Stomach (tissue), 9 donors: ENCODE measurements around the gene OTOGL. TPM values are rescaled to one million over a fixed set of nuclear protein-coding genes. Genes with fewer than 3 reads are reported as not detected.

Experiments used
- DNase-seq, 2 donors: peaks; one replicate each; pipeline versions ENCODE4 v3.0.0 to v3.0.0-alpha.2; 2013 to 2019
- H3K27ac ChIP-seq, 5 donors: fragments of 200-600 bp in 4 of 5; sonication (generic) in 4 of 5; one replicate each; pipeline ENCODE4 v1.5.1; 2013 to 2019; ENCODE audit warnings: mild to moderate bottlenecking in 1 of 5, moderate library complexity in 1 of 5
- H3K27me3 ChIP-seq, 3 donors: fragments of 200-600 bp; sonication (generic); one replicate each; pipeline ENCODE4 v1.5.1; 2017 to 2019; ENCODE audit warnings: mixed run types in 1 of 3
- H3K36me3 ChIP-seq, 4 donors: fragments of 200-600 bp; sonication (generic); 1 replicate in 3 of 4; 2 replicates in 1 of 4; pipeline ENCODE4 v1.5.1; 2016 to 2019
- H3K4me1 ChIP-seq, 4 donors: fragments of 200-600 bp; sonication (generic); one replicate each; pipeline ENCODE4 v1.5.1; 2016 to 2019
- H3K4me3 ChIP-seq, 4 donors: fragments of 200-600 bp; sonication (generic) in 3 of 4; one replicate each; pipeline ENCODE4 v1.5.1; 2016 to 2019; ENCODE audit warnings: mild to moderate bottlenecking in 1 of 4
- H3K9me3 ChIP-seq, 4 donors: fragments of 200-600 bp; sonication (generic); one replicate each; pipeline ENCODE4 v1.5.1; 2016 to 2019
- CTCF ChIP-seq, 7 experiments: fragments of 450-650 bp in 4 of 7; fragments of 200-600 bp in 3 of 7; sonication (generic) in 3 of 7; IDR thresholded peaks; one replicate each; pipeline ENCODE4 v1.5.1; 2016 to 2019; ENCODE audit warnings: antibody characterized with exemption in 7 of 7, control low read depth in 2 of 7, mild to moderate bottlenecking in 1 of 7
- EP300 ChIP-seq: sonication (generic); formaldehyde crosslinking; IDR thresholded peaks from one replicate; pipeline ENCODE4 v1.6.1; 2017; ENCODE audit warnings: antibody characterized with exemption
- POLR2A ChIP-seq, 4 donors: fragments of 450-650 bp; IDR thresholded peaks; one replicate each; pipeline ENCODE4 v1.6.1; 2016; ENCODE audit warnings: antibody characterized with exemption in 4 of 4, control low read depth in 2 of 4, mild to moderate bottlenecking in 1 of 4, moderate library complexity in 1 of 4
- POLR2AphosphoS5 ChIP-seq, 3 donors: sonication (generic); formaldehyde crosslinking; IDR thresholded peaks; one replicate each; pipeline ENCODE4 v1.6.1; 2016; ENCODE audit warnings: antibody characterized with exemption in 3 of 3
- WGBS, 5 donors: extraction: QIAGEN DNeasy Blood & Tissue Kit in 3 of 5; methylation state at CpG; one replicate each; pipeline versions ENCODE4 v1.1.5 to v1.1.7; 2013 to 2018; 5-methylcytosine and 5-hydroxymethylcytosine counted together
- intact Hi-C: fragments of 100-400 bp; cut with DNase I; formaldehyde crosslinking; loops from one replicate; pipeline ENCODE4 v1.15.1; 2023; ENCODE audit warnings: low total_unique reads
- polyA plus RNA-seq, 3 donors: library from polyadenylated mRNA; stranded (reverse); fragments of 200-250 nt; gene quantifications; one replicate each; pipeline ENCODE4 v1.2.3, GENCODE V29; 2013
- total RNA-seq, 5 donors: library from RNA; depleted of rRNA; stranded (reverse); fragments of >200 nt; gene quantifications; one replicate each; pipeline versions ENCODE4 v1.1.0 to v1.2.3, GENCODE V29; 2014 to 2016
- donor health status: healthy with polysubstance abuse.
- donor health status: Bipolar disorder and iron deficiency.
- donor health status: healthy.

Gene OTOGL
- total and polyA plus RNA-seq, 8 donors = 0.58 to 1.7 (median 0.99) TPM; not detected in 4

- H3K4me1 ChIP-seq = no peaks in the 10 kb centered on the region
- no peak overlapping the region for H3K4me3 ChIP-seq
- no peak for TF ChIP-seq POLR2AphosphoS5 (IDR thresholded peaks at IDR 0.05)
- TF ChIP-seq CTCF (IDR thresholded peaks at IDR 0.05) = no peak
- TF ChIP-seq EP300 = no peak
- 62 to 73% (median 69%) methylated on average over 2 of the region's 2 CpGs for WGBS, 5 donors
- no peaks in the 10 kb centered on the region for H3K36me3 ChIP-seq
- no peaks in the 10 kb centered on the region for H3K9me3 ChIP-seq
- intact Hi-C loops = no loop called here
- DNase-seq = no peak
- H3K27me3 ChIP-seq = no peaks in the 10 kb centered on the region
- H3K27ac ChIP-seq = no peak overlapping the region
Observed at GRCh38 chr12:80170915-80171314, 71.6 kb downstream of the OTOGL start.

GRCh38 chr12:80173083-80173864 is 73.9 kb downstream of the OTOGL start:
- H3K27ac ChIP-seq = no peak overlapping the region
- WGBS, 5 donors = 78 to 86% (median 81%) methylated on average over 5 of the region's 5 CpGs

GRCh38 chr12:80175307-80175930 is 76.1 kb downstream of the OTOGL start:
- H3K27me3 ChIP-seq = no peaks in the 10 kb centered on the region
- no peaks in the 10 kb centered on the region for H3K9me3 ChIP-seq

More at GRCh38 chr12:80173083-80173864, 73.9 kb downstream of the OTOGL start:
- TF ChIP-seq EP300 = no peak
- no peak for TF ChIP-seq POLR2A (IDR thresholded peaks at IDR 0.05)
- no peaks in the 10 kb centered on the region for H3K4me1 ChIP-seq
- H3K36me3 ChIP-seq = no peaks in the 10 kb centered on the region
- H3K27me3 ChIP-seq = no peaks in the 10 kb centered on the region
- H3K9me3 ChIP-seq = no peaks in the 10 kb centered on the region
- DNase-seq = no peak
- intact Hi-C loops = no loop called here
- no peak overlapping the region for H3K4me3 ChIP-seq

GRCh38 chr12:80176706-80177105 is 77.4 kb downstream of the OTOGL start:
- intact Hi-C loops = no loop called here
- no peaks in the 10 kb centered on the region for H3K36me3 ChIP-seq
- H3K4me1 ChIP-seq = no peaks in the 10 kb centered on the region
- WGBS, 5 donors = 83 to 91% (median 86%) methylated on average over 2 of the region's 2 CpGs
- no peaks in the 10 kb centered on the region for H3K27me3 ChIP-seq
- DNase-seq = no peak
- H3K9me3 ChIP-seq = no peaks in the 10 kb centered on the region
- H3K27ac ChIP-seq = no peak overlapping the region
- no peak overlapping the region for H3K4me3 ChIP-seq
- TF ChIP-seq POLR2A (IDR thresholded peaks at IDR 0.05) = no peak
- no peak for TF ChIP-seq POLR2AphosphoS5 (IDR thresholded peaks at IDR 0.05)
- no peak for TF ChIP-seq EP300
- no peak for TF ChIP-seq CTCF (IDR thresholded peaks at IDR 0.05)

More at GRCh38 chr12:80175307-80175930, 76.1 kb downstream of the OTOGL start:
- DNase-seq = no peak
- TF ChIP-seq POLR2AphosphoS5 (IDR thresholded peaks at IDR 0.05) (no peak), EP300 (no peak), POLR2A (IDR thresholded peaks at IDR 0.05) (no peak), CTCF (IDR thresholded peaks at IDR 0.05) (no peak)
- 68 to 83% (median 78%) methylated on average over 2 of the region's 2 CpGs for WGBS, 5 donors
- no peaks in the 10 kb centered on the region for H3K36me3 ChIP-seq
- H3K4me3 ChIP-seq = no peak overlapping the region
- H3K4me1 ChIP-seq = no peaks in the 10 kb centered on the region
- intact Hi-C loops = no loop called here
- H3K27ac ChIP-seq = no peak overlapping the region

GRCh38 chr12:80178846-80179245 is 79.5 kb downstream of the OTOGL start:
- no peaks in the 10 kb centered on the region for H3K27me3 ChIP-seq
- TF ChIP-seq POLR2AphosphoS5 (IDR thresholded peaks at IDR 0.05) (no peak), EP300 (no peak), CTCF (IDR thresholded peaks at IDR 0.05) (no peak), POLR2A (IDR thresholded peaks at IDR 0.05) (no peak)
- no peak for DNase-seq
- H3K4me1 ChIP-seq = no peaks in the 10 kb centered on the region
- no peaks in the 10 kb centered on the region for H3K9me3 ChIP-seq
- no peaks in the 10 kb centered on the region for H3K36me3 ChIP-seq
- 54 to 79% (median 76%) methylated on average over 3 of the region's 3 CpGs for WGBS, 5 donors
- H3K4me3 ChIP-seq = no peak overlapping the region
- no peak overlapping the region for H3K27ac ChIP-seq
- intact Hi-C loops = no loop called here
